Choroid plexus epithelial cell (primary cell): ENCODE measurements around the gene CHRNA9.

Experiments
- DNase-seq: peaks from one replicate; pipeline ENCODE4 v3.0.0-alpha.2; 2010; ENCODE audit warnings: low read depth
- H3K4me3 ChIP-seq: 2 replicates; pipeline ENCODE4 v1.5.1; 2011; ENCODE audit warnings: low read depth, mild to moderate bottlenecking, control low read depth, low read length, moderate library complexity
- CTCF ChIP-seq: conservative IDR thresholded peaks from 2 replicates; pipeline ENCODE4 v1.5.1; 2011; ENCODE audit warnings: low read depth, mild to moderate bottlenecking, control low read depth, inconsistent platforms, low read length, moderate library complexity

Gene CHRNA9

DNA sequence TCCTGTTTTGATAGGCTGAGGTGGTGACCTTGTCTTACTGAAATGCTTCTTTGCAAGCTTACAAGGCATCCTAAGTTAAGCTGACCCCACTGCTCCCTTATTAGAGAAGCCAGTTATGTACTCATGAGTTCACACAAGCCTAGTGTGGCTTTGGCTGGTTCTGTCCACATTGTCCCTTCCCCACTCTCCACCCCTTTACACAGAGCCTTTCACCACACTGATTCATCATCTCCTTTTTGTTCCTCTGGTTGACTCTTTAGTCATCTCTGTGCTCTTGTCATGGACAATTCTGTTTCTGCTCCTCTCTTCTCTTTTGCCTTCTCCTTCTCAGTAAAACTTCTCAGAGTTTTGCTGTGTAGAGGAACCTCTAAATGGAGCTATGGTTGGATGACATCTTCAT is 4.9 kb downstream of the CHRNA9 start:
- DNase-seq = no peak
- H3K4me3 ChIP-seq = no peak overlapping the region
- TF ChIP-seq CTCF = no peak

GRCh38 chr4:40347472-40347871 is 12.3 kb downstream of the CHRNA9 start:
- no peak for DNase-seq
- TF ChIP-seq CTCF = no peak
- H3K4me3 ChIP-seq = no peak overlapping the region

GRCh38 chr4:40348000-40348399 is 12.9 kb downstream of the CHRNA9 start:
- no peak overlapping the region for H3K4me3 ChIP-seq
- no peak for TF ChIP-seq CTCF
- no peak for DNase-seq

- TF ChIP-seq CTCF = no peak
- peak; percentile 13 for DNase-seq
- no peak overlapping the region for H3K4me3 ChIP-seq
Measured at GRCh38 chr4:40349561-40350198, 14.5 kb downstream of the CHRNA9 start.

- DNase-seq = no peak
- H3K4me3 ChIP-seq = no peak overlapping the region
- TF ChIP-seq CTCF = no peak
Measured at GRCh38 chr4:40350627-40351227, 15.6 kb downstream of the CHRNA9 start.

DNA sequence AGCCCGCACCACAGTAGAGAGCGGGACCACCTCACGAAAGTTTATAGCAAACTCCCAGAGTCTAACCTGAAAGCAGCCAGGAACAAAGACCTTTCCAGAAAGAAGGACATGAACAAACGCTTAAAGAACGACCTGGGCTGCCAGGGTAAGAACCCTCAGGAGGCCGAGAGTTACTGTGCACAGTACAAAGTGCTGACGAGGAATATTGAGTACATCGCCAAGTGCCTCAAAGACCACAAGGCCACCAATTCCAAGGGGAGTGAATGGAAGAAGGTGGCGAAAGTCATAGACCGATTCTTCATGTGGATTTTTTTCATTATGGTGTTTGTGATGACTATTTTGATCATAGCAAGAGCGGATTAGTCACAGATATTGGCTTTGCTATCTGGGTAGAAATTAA is 19.0 kb downstream of the CHRNA9 start:
- no peak for TF ChIP-seq CTCF

GRCh38 chr4:40355131-40355530 is 20.0 kb downstream of the CHRNA9 start:
- no peak for TF ChIP-seq CTCF
- DNase-seq = no peak
- no peak overlapping the region for H3K4me3 ChIP-seq

More for the DNA sequence above, 19.0 kb downstream of the CHRNA9 start:
- no peak overlapping the region for H3K4me3 ChIP-seq
- DNase-seq = no peak
